Activated CD8-positive, alpha-beta memory T cell treated with anti-CD3 and anti-CD28 coated beads for 4 hours (primary cell): ENCODE measurements around the gene PPL.

Experiments
- DNase-seq, 2 donors: peaks; one replicate each; pipeline ENCODE4 v3.0.0-alpha.2; 2020; ENCODE audit warnings: low read depth in 2 of 2

The PPL gene

DNA sequence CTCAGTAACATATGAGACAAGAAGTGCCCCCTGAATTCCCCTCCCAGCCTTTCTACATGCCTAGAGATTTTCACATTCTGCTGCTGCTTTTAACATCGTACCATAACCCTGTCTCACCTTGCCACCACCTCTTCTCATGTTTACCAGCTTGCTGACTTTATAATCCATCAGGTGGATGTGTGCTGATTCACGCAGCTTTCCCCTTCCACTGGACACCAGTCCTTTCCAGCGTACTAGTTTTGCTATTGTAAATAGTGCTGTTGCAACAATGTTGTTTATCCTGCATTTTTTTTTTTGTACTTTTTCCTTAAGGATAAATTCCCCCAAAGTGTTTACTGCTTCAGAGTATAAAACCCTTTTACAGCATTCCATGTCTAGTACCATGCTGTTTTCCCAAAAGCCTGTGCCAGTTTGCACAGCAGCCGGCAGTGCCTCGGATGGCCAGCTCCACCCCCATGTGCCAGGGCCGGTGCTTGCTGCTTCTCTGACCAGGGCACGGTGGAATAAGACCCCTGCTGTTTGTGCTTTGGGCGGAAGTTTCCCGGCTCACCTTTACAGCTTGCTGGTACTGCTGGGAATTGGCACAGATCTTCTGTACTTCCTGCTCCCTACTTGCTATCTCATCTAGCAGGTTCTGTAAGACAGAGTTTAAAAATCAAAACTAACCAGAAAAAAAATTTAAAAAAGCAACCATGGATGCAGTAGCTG, 48.4 kb downstream of the PPL start:
- DNase-seq = no peak

DNA sequence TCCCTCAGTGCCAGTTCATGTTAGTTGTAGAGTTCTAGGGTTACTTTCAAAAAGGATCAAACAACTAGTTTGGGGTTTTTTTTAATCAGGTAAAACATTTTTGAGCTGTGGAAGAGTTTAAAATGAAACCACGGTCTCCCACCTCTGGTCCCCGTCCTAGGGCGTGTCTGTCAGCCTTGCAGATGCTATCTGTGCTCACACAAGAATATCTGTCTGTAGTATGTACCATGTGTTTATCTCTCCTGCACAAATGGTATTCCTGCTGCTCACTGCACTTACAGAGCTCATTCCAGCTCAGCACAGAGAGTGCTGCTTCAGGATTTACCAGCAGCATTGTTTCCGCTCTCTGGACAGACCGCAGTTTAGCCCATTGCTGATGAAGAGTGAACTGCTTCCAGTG, 50.8 kb downstream of the PPL start:
- DNase-seq = no peak

DNA sequence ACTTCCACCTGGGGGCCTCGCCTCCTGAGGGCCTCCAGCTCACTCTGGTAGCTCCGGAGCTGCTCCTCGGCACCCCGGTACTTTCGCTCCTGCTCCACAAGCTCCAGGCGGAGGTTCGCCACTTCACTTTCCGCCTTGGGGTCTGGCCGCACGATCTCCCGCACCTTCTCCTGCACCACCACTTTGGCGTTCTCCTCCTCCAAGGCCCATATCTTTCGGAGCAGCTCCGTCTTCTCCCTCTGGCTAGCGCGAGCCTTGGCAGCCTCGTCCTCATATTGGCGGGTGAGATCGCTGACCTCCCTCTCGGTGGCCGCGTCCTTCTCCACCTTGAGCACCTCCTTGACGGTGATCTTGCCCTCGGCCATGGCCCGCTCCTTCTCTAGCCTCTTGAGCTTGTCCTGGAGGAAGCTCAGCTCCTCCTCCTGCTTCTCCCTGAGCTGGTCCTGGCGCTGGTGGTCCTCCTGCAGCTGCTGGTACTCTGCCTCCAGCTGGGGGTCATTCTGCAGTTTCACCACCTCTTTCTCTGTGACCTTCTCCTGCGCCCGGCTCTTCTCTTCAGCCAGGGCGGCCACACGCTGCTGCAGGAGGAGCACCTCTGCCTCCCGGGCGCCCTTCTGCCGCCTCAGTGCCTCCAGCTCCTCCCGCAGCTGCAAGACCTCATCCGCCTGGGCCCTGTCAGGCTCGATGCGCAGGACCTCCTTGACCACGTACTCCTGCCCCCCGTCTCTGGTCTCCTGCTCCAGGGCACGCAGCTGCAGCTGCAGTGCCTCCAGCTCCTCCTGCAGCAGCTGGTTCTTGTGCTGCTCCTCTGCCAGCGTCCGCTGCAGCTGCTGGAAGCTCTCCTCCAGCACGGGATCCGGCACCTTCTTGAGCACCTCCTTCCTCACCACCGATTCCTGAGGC, 51.7 kb downstream of the PPL start:
- no peak for DNase-seq

DNA sequence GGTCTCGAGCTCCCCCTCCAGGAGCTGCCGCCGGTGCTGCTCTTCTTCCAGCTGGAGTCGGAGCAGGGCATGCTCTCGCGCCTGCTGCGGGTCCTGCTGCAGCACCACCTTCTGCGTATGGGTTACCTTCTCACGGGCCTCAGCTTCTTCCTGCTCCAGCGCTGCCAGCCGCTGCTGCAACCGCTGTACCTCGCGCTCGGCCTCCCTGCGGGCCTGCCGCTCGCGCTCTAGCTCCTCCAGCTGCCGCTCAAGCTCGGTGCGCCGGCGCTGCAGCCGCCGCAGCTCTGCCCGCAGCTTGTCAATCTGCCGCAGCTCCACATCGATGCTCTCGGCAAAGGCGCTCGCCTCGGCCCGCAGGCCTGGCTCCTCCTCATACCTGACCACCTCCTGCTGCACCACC, 52.7 kb downstream of the PPL start:
- DNase-seq = no peak

DNA sequence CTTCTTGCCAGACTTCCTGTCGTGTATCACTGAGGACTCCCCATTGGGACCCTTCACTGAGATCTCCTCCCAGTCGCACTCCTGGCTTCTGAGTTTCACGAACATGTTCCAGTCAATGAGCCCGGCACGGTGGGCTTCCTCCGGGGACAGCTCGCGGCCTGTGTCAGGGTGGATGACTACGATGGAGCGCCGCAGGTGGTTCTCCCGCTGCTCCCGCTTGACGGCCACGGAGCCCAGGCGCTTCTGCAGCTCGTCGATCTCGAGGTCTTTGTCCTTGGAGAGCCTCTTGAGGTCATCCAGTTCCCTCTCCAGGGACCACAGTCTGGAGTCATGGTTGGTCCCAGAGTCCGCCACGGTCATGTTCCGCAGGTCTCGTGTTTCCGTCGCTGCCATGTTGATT, 53.4 kb downstream of the PPL start:
- DNase-seq = no peak

DNA sequence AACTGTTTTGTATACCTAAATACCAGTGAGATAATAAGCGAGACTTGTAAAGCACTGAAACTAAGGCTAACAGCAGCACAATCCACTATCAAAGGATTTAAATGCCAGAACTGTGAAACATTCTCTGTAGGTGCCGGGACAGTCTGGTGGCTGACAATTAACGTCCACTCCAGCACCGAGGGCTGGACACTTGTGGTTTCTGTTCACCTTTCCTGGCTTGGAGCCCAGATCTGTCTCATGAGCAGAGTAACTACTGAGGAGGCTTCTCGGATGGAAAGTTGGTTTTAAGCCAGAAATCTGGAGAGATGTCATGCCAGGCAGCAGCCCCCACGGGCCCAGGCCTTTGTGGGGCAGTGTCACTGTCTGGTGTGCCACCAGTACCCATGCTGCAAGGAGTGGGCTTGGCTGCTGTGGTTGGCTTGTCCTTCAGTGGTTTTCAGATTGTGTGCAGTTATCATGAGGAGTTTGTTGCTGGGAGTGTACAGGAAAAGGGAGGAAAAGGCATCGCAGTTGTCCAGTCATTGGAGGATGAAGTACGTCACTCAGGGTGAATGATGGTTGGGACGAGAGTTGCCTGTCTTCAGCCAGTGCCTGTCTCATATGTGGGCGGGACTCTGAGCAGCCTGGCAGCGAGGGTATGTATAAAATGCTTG, 54.2 kb downstream of the PPL start:
- DNase-seq = no peak

DNA sequence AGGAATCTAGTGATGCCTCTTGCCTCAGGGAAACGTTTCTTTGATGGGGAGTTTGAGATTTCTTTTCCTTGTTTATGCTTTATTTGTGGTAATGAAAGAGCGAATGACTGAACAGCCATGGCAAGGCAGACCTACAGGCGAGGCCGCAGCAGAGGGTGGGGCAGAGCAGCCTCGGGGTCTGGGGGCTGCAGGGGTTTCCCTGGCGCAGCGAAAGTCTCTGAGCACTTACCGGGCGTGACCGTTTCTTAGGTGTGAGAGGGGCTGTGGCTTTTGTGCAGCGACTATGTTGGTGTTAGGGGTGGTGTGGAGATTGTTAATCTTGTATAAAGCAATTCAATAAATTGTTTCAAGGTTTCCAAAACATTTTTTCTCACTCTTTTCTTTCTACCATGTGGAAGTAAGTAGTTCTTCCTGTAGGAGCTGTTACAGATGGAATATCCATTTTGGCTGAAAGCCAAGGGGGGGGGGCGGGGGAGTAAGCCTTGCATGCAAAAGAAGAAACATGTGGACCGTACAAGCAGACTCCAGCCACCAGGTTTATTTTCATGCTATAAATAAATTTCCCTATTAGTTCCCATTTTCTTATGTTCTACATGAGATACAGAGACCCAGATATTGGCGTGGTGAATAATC, 54.8 kb downstream of the PPL start:
- no peak for DNase-seq

DNA sequence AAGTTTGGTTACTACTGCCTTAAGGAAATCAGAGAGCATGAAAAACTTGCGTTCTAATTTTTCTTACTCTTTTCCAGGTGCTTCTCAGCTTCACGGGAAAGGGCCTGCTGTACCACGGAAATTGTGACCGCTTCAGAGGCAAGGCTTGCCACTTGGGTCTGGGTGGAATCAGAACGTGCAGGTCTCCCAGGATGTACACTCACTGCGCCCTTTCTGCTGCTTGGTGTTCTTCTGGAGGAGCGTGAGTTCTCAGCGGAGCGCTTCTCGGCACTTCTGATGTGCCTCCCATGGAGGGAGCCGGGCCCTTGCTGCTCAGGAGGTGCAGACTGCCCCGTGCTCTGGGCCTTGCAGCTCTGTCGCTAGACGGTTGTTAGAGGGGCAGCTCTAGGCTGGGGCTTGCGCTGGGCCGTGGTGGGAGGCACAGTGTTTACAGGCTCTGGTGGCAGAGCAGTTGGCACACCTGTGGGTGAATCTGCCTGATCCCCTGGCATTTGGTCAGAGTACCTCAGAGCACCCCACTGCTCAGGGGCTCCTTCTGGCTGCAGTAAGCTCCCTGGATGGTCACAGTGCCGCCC, 56.9 kb downstream of the PPL start:
- no peak for DNase-seq

DNA sequence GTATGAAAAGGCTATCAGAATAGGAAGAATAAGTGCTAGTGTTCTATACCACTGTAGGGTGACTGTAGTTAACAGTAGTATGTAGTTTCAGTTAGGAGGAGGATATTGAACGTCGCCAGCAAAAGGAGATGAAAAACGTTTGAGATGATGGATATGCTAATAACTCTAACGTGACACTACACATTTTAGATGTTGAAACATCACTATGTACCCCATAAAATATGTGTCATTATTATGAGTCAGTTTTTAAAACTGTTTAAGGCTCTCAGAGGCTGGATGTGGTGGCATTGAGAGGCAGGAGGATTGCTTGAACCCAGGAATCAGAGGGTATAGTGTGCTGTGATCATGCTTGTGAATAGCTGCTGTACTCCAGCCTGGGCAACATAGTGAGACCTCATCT, 57.9 kb downstream of the PPL start:
- no peak for DNase-seq

- DNase-seq = no peak
These were observed 59.6 kb downstream of the PPL start for GRCh38 chr16:4877380-4877685.

- no peak for DNase-seq
These were observed 60.1 kb downstream of the PPL start for GRCh38 chr16:4876646-4877379.

- no peak for DNase-seq
These were observed 62.3 kb downstream of the PPL start for GRCh38 chr16:4874666-4875065.

DNA sequence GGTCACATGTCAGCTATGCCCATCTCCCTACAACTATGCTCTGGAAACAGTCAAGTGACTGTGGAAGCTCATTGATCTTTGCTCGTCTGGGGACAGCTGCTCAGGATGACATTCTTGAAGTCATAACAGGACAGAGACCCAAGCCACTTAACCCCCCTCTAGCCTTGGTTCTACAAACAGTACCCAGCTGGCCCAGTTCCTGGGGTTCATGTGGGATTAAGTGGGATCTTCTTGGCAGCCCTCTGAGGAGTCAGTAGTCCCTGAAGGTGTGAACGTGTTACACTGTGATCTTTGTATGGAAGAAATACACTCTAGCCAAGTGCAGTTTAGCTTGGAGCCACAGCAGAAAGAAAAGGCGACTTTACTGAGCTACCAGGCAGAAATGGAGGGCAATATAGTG, 63.9 kb downstream of the PPL start:
- no peak for DNase-seq

DNA sequence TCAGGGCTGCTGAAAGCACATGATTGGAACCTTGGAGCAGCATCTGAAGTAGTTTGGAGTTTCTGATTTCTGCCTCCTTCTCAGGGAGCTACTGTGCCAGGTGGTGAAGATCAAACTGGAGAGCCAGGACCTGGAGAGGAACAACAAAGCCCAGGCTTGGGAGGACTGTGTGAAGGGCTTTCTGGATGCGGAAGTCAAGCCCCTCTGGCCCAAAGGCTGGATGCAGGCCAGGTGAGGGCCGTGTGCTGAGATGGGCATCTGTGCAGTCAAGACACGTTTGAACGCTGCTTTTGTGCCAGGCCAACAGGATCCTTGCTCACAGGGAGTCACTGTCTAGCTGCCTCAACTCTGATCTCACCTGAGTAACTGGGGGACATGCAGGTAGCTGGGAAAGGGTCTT, 65.9 kb downstream of the PPL start:
- no peak for DNase-seq

GRCh38 chr16:4870138-4870671, 66.7 kb downstream of the PPL start:
- no peak for DNase-seq

DNA sequence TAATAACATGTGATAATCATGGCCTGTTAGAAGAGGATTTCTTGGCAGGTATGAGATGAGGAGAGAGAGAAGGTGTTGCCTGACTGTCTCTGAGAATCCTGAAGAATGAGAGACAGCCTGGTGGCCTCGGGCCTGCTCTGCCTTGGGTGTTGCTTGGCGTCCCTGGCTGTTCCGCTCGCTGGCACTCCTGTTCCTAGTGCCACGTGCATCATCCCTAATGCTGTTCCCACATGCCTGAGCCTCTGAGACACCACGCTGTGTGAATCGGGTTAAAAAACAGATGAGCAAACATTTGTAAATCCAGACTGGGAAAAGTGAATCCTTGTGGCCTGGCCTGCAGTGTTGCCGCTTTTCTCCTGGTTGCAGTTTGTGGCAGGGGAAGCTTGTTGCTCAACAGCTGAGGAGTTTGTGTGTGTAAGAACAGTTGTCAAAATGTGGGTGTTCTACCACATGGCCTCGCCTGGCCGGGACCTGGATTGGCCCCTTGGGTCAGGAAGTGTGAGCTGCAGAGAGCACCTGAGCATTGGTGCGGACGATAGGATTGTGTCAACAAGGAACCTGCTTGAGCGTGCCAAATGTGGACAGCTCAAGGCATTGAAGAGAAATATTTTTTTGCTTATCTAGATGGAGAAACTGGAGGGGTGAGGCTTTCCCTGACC, 67.7 kb downstream of the PPL start:
- no peak for DNase-seq

DNA sequence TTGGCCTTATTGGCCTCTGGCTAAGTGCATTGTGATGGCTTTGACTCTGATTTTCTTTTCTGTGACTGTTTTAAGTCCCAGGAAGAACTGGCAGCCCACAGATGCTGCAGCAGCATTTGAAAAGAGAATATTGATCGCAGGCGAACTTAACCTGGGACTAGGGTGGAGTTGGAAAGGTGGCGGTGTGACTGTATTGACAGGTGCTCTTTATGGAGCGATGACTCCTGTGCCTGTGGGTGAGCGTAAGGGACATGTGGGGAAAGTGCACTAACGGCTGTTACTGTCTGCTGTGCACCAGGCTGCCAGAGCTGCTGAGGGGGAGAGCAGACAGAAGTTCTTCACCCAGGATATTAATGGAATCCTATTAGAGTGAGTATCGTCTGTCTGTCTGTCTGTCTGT, 68.4 kb downstream of the PPL start:
- DNase-seq = no peak

DNA sequence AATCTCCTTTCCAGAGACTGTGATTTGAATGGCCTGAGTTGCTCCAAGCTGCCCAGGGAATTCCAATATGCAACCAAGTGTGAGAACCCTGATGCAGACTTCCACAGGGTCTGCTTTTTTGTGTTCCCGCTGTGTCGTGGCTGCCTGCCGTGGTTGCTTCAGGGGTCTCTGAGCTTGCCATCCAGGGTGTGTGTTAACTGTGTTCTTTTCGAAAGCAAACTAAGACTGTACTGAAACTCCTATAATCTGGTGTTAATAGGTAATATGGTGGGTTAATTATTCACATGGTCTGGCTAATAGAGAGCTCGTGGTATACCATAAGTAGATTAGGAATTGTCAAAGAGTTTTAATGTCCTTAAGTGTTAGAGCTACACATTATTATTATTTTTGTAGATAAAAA, 68.9 kb downstream of the PPL start:
- no peak for DNase-seq

DNA sequence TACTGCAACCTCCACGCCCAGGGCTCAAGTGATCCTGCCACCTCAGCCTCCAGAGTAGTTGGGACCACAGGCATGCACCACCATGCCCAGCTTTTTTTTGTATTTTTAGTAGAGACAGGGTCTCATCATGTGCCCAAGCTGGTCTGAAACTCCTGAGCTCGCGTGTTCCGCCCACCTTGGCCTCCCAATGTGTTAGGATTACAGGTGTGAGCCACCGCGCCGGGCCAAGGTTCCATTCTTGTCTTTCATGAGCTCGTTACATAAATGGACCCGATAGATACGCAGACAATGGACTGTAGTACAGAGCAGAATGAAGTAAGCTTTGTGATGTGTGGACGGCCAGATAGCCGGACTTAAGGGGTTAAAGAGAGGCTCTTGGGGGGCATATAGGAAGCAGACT, 70.4 kb downstream of the PPL start:
- no peak for DNase-seq

GRCh38 chr16:4865231-4865860, 71.6 kb downstream of the PPL start:
- DNase-seq = no peak
